PC-9 (cell line): ENCODE measurements around the gene SHISA6. TPM values are rescaled to one million over a fixed set of nuclear protein-coding genes. Genes with fewer than 3 reads are reported as not detected.

ENCODE experiments used
- BruUV-seq: library from RNA; stranded (reverse); fragments of 400-500 nt; replicated peaks from 2 replicates; lab custom pipeline; 2021; lab: Mats Ljungman, UMichigan
- CTCF ChIA-PET: fragments of 300-600 bp; sonication (Branson Sonifier 250); formaldehyde crosslinking; loops from one replicate; lab custom pipeline; 2022; ENCODE audit warnings: antibody characterized with exemption; lab: Charles Lee
- POLR2A ChIA-PET: fragments of 300-600 bp; sonication (Branson Sonifier 250); formaldehyde crosslinking; loops from one replicate; lab custom pipeline; 2022; ENCODE audit warnings: antibody characterized with exemption; ENCODE audit not compliant: unreplicated experiment; lab: Charles Lee
- DNase-seq, 2 experiments: peaks; one replicate each; pipeline versions ENCODE4 v3.0.0 to v3.0.0-alpha.2; 2015 to 2022; ENCODE audit warnings: mixed read lengths in 1 of 2
- H2AFZ ChIP-seq: fragments of 200-600 bp; sonication (generic); 2 replicates; pipeline ENCODE4 v1.8.1; 2017; ENCODE audit warnings: antibody characterized with exemption
- H3F3A ChIP-seq: fragments of 200-600 bp; sonication (generic); 2 replicates; pipeline ENCODE4 v1.8.1; 2017; ENCODE audit warnings: antibody characterized with exemption, mild to moderate bottlenecking, low read depth; ENCODE audit not compliant: insufficient read depth
- H3K27ac ChIP-seq: fragments of 200-600 bp; sonication (generic); 2 replicates; pipeline ENCODE4 v1.6.1; 2016; ENCODE audit warnings: mixed run types
- H3K27me3 ChIP-seq: fragments of 200-600 bp; sonication (generic); 2 replicates; pipeline ENCODE4 v1.6.1; 2016; ENCODE audit warnings: low read depth, mixed run types; ENCODE audit not compliant: insufficient read depth
- H3K36me3 ChIP-seq: fragments of 200-600 bp; sonication (generic); 2 replicates; pipeline ENCODE4 v1.6.1; 2016; ENCODE audit warnings: low read depth, mixed run types
- H3K4me1 ChIP-seq: fragments of 200-600 bp; sonication (generic); replicated peaks from 2 replicates; pipeline ENCODE4 v1.6.1; 2016; ENCODE audit warnings: mixed run types; ENCODE audit not compliant: insufficient read depth
- H3K4me2 ChIP-seq: fragments of 200-600 bp; sonication (generic); 2 replicates; pipeline ENCODE4 v1.6.1; 2017; ENCODE audit warnings: mixed run types
- H3K4me3 ChIP-seq: fragments of 200-600 bp; sonication (generic); 2 replicates; pipeline ENCODE4 v1.6.1; 2016; ENCODE audit warnings: mixed run types
- H3K79me2 ChIP-seq: fragments of 200-600 bp; sonication (generic); 2 replicates; pipeline ENCODE4 v1.6.1; 2017; ENCODE audit warnings: low read depth, mixed run types
- H3K9me2 ChIP-seq: fragments of 200-600 bp; sonication (generic); 2 replicates; pipeline ENCODE4 v1.8.1; 2017; ENCODE audit warnings: mild to moderate bottlenecking; ENCODE audit not compliant: insufficient read depth
- H3K9me3 ChIP-seq: fragments of 200-600 bp; sonication (generic); 2 replicates; pipeline ENCODE4 v1.8.1; 2016; ENCODE audit warnings: low read depth; ENCODE audit not compliant: insufficient read depth
- H4K20me1 ChIP-seq: fragments of 200-600 bp; sonication (generic); 2 replicates; pipeline ENCODE4 v1.8.1; 2017; ENCODE audit not compliant: insufficient read depth
- EZH2 ChIP-seq: fragments of 200-600 bp; sonication (generic); IDR thresholded peaks from 2 replicates; pipeline ENCODE4 v1.8.0; 2017; ENCODE audit warnings: antibody characterized with exemption, low read depth
- intact Hi-C: fragments of 100-400 bp; cut with micrococcal nuclease; formaldehyde crosslinking; loops from one replicate; pipeline ENCODE4 v1.10.0; 2022; ENCODE audit not compliant: unreplicated experiment
- total RNA-seq: library from RNA; stranded (reverse); gene quantifications from 2 replicates; pipeline ENCODE4 v1.2.3, GENCODE V29; 2021
- TF ChIP-seq, protein P1 (sequence below): fragments of 200-600 bp; sonication (generic); conservative IDR thresholded peaks from 2 replicates; pipeline ENCODE4 v1.6.1; 2017; ENCODE audit warnings: mixed run types, antibody characterized with exemption, mild to moderate bottlenecking, moderate library complexity

SHISA6 gene
- total RNA-seq, 1 experiment from 2014 or later: not detected

DNA sequence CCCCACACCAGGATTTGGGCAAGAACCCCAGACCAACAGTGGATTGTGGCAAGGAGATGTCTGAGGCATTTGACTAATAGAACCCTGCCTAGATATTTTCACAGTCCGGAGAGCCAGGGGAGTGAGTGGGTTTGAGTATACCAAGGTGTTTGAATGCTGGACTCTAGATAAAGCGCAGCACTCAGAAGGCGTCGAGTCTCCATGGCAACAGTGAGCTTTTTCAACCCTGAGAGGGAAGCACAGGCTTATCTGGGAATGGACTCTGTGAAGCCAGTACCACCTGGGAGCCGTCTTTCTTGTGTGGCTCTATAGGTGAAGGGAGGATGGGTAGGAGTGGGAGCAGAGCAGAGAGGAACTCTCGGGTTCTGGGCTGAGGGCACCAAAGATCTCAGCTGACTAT, 147.0 kb downstream of the SHISA6 start:
- intact Hi-C loops: no loop called here
- Histone ChIP-seq H3K79me2 (no peaks in the 10 kb centered on the region), H4K20me1 (no peaks in the 10 kb centered on the region), H3K4me2 (no peak overlapping the region), H3K27ac (no peak overlapping the region), H3K27me3 (no peaks in the 10 kb centered on the region), H2AFZ (no peak overlapping the region), H3K4me1 (no peaks in the 10 kb centered on the region), H3K9me3 (no peaks in the 10 kb centered on the region), H3K4me3 (no peak overlapping the region), H3K9me2 (no peaks in the 10 kb centered on the region), H3K36me3 (no peaks in the 10 kb centered on the region), H3F3A (no peaks in the 10 kb centered on the region)
- CTCF ChIA-PET: no interaction called here
- TF ChIP-seq EZH2: no peak
- TF ChIP-seq, protein P1, sequence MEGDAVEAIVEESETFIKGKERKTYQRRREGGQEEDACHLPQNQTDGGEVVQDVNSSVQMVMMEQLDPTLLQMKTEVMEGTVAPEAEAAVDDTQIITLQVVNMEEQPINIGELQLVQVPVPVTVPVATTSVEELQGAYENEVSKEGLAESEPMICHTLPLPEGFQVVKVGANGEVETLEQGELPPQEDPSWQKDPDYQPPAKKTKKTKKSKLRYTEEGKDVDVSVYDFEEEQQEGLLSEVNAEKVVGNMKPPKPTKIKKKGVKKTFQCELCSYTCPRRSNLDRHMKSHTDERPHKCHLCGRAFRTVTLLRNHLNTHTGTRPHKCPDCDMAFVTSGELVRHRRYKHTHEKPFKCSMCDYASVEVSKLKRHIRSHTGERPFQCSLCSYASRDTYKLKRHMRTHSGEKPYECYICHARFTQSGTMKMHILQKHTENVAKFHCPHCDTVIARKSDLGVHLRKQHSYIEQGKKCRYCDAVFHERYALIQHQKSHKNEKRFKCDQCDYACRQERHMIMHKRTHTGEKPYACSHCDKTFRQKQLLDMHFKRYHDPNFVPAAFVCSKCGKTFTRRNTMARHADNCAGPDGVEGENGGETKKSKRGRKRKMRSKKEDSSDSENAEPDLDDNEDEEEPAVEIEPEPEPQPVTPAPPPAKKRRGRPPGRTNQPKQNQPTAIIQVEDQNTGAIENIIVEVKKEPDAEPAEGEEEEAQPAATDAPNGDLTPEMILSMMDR: no peak
- no peak for DNase-seq
- BruUV-seq: no TSS peak
- POLR2A ChIA-PET: no interaction called here

DNA sequence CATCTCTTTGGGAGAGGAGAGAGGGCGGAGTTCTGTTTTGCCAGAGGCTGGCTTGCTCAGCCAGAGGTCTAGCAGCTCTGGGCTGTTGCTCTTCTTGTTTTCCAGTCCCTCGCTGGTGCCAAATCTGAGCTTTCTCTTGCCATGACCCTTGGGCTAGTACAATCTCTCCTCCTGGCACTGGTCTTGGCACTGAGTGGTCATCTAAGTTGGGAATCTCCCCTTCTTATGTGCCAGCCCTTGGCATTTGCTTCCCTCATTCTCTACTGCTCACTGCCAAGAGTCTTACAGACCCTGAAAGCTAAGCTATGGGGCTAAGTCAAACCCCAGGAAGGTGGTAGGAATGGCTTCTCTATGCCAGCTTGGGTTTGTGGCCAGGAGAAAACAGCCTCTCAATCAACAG, 148.6 kb downstream of the SHISA6 start:
- Histone ChIP-seq H3K4me3 (no peak overlapping the region), H3K9me2 (no peaks in the 10 kb centered on the region), H2AFZ (no peak overlapping the region), H3K4me1 (no peaks in the 10 kb centered on the region), H4K20me1 (no peaks in the 10 kb centered on the region), H3K9me3 (no peaks in the 10 kb centered on the region), H3K79me2 (no peaks in the 10 kb centered on the region), H3F3A (no peaks in the 10 kb centered on the region), H3K27me3 (no peaks in the 10 kb centered on the region), H3K4me2 (no peak overlapping the region), H3K36me3 (no peaks in the 10 kb centered on the region), H3K27ac (no peak overlapping the region)
- no peak for DNase-seq
- ChIA-PET POLR2A (no interaction called here), CTCF (no interaction called here)
- no TSS peak for BruUV-seq
- intact Hi-C loops: no loop called here
- TF ChIP-seq, protein P1: no peak
- no peak for TF ChIP-seq EZH2

DNA sequence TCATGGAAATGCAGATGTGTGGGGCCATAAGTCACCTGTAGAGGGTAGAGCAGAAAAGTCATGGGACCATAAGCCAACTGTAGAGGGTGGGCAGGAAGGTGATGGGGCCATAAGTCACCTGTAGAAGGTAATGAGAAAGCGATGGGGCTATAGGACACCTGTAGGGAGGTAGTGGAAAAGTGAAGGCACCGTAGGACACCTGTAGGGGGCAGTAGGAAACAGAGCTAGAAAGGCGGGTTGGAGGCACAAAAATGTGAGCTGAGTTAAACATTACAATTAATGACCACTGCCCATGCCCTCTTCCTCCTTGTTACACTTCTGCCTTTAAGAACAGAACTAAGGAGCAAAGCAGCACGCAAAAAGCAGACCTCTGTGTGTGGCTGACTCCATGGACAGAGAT, 150.1 kb downstream of the SHISA6 start:
- H2AFZ ChIP-seq: no peak overlapping the region
- H3K36me3 ChIP-seq: no peaks in the 10 kb centered on the region
- no peaks in the 10 kb centered on the region for H3K79me2 ChIP-seq
- H3K27me3 ChIP-seq: no peaks in the 10 kb centered on the region
- H3K4me1 ChIP-seq: no peaks in the 10 kb centered on the region
- TF ChIP-seq EZH2: no peak
- TF ChIP-seq, protein P1: no peak
- no peak overlapping the region for H3K4me3 ChIP-seq
- H4K20me1 ChIP-seq: no peaks in the 10 kb centered on the region
- no peaks in the 10 kb centered on the region for H3K9me3 ChIP-seq
- H3F3A ChIP-seq: no peaks in the 10 kb centered on the region
- ChIA-PET POLR2A (no interaction called here), CTCF (no interaction called here)
- H3K4me2 ChIP-seq: no peak overlapping the region
- H3K27ac ChIP-seq: no peak overlapping the region
- BruUV-seq: no TSS peak
- no peak for DNase-seq
- intact Hi-C loops: no loop called here
- no peaks in the 10 kb centered on the region for H3K9me2 ChIP-seq
